Smooth muscle cell (in vitro differentiated cells): ENCODE measurements around the gene WRNIP1. TPM values are rescaled to one million over a fixed set of nuclear protein-coding genes. Genes with fewer than 3 reads are reported as not detected.
"Not testable (repeated sequence)": the region's sequence is repeated elsewhere in the genome, so short reads cannot be mapped to it uniquely, and the experiment has no call there.

Experiments used
- DNase-seq: peaks from one replicate; lab custom pipeline; 2025; ENCODE audit not compliant: unreplicated experiment; lab: John Stamatoyannopoulos, UW
- H2AFZ ChIP-seq: fragments of 200-600 bp; sonication (generic); 2 replicates; pipeline ENCODE4 v1.6.0; 2016; ENCODE audit warnings: antibody characterized with exemption, low read depth, mild to moderate bottlenecking
- H3F3A ChIP-seq: fragments of 200-600 bp; sonication (generic); 2 replicates; pipeline ENCODE4 v1.6.0; 2017; ENCODE audit warnings: antibody characterized with exemption, low read depth
- H3K27ac ChIP-seq: fragments of 200-600 bp; sonication (generic); 2 replicates; pipeline ENCODE4 v1.5.1; 2016; ENCODE audit warnings: low read depth, mild to moderate bottlenecking
- H3K27me3 ChIP-seq: fragments of 200-600 bp; sonication (generic); 2 replicates; pipeline ENCODE4 v1.6.1; 2016; ENCODE audit warnings: low read depth, mild to moderate bottlenecking
- H3K36me3 ChIP-seq: fragments of 200-600 bp; sonication (generic); 2 replicates; pipeline ENCODE4 v1.5.1; 2016; ENCODE audit warnings: low read depth
- H3K4me1 ChIP-seq: fragments of 200-600 bp; sonication (generic); 2 replicates; pipeline ENCODE4 v1.5.1; 2016; ENCODE audit warnings: low read depth
- H3K4me2 ChIP-seq: fragments of 200-600 bp; sonication (generic); 2 replicates; pipeline ENCODE4 v1.6.0; 2016; ENCODE audit warnings: mild to moderate bottlenecking
- H3K4me3 ChIP-seq: fragments of 200-600 bp; sonication (generic); 2 replicates; pipeline ENCODE4 v1.5.1; 2016; ENCODE audit warnings: mild to moderate bottlenecking
- H3K79me2 ChIP-seq: fragments of 200-600 bp; sonication (generic); 2 replicates; pipeline ENCODE4 v1.6.0; 2016; ENCODE audit warnings: low read depth, mild to moderate bottlenecking
- H3K9ac ChIP-seq: fragments of 200-600 bp; sonication (generic); 2 replicates; pipeline ENCODE4 v1.6.0; 2016; ENCODE audit warnings: low read depth
- H3K9me3 ChIP-seq: fragments of 200-600 bp; sonication (generic); replicated peaks from 2 replicates; pipeline ENCODE4 v1.5.1; 2016; ENCODE audit warnings: low read depth
- H4K20me1 ChIP-seq: fragments of 200-600 bp; sonication (generic); 2 replicates; pipeline ENCODE4 v1.6.0; 2016; ENCODE audit warnings: low read depth
- WGBS: methylation state at CpG from one replicate; pipeline ENCODE4 v1.1.7; 2016; ENCODE audit warnings: low lambda C conversion rate; 5-methylcytosine and 5-hydroxymethylcytosine counted together
- polyA plus RNA-seq: library from polyadenylated mRNA; unstranded; fragments of >200 nt; fragmentation: Nextera tagmentation; extraction: Ambion mirVana; gene quantifications from 2 replicates; pipeline ENCODE4 v1.2.1, GENCODE V29; 2016
- total RNA-seq: library from RNA; depleted of rRNA; stranded (reverse); fragments of >200 nt; gene quantifications from 2 replicates; pipeline ENCODE4 v1.2.3, GENCODE V29; 2014
- TF ChIP-seq, protein P1 (sequence below): fragments of 200-600 bp; sonication (generic); IDR thresholded peaks from 2 replicates; pipeline ENCODE4 v1.5.1; 2017; ENCODE audit warnings: borderline replicate concordance, mild to moderate bottlenecking, antibody characterized with exemption; ENCODE audit not compliant: insufficient read depth, poor library complexity, severe bottlenecking

WRNIP1 gene
- total and polyA plus RNA-seq, 2 experiments from 2014 or later, result 20.0 to 29.6 TPM

DNA sequence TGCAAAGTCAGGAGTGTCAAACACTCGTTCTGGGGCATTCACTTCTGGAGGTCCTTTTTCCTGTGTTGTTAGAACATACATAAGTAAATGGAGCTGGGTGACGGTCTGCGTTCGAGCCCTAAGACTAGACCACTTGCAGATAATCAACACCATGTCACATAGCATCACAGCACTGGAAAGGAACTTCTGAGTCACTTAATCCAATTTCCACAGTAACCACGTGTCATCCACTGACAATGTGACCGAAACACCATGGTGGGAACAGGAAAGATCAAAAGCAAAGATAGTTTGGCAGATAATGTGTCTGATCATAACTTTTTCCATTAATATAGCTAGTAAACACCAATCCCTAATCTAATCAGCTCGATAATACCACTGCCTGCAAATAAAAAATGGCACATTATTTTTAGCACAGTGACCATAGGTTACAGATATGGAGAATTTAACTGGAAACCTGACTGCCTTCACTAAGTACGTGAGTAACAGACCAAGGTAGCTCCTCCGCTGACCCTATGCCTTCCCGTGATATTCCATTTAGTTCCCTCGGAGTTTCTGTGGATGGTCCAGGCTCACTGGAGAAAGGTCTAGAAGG, 34.8 kb downstream of the WRNIP1 start:
- H3K79me2 ChIP-seq, result no peaks in the 10 kb centered on the region
- H3F3A ChIP-seq, result no peaks in the 10 kb centered on the region
- H3K4me2 ChIP-seq, result no peak overlapping the region
- H3K4me3 ChIP-seq, result no peak overlapping the region
- no peaks in the 10 kb centered on the region for H3K27me3 ChIP-seq
- DNase-seq, result no peak
- peak overlapping the region; percentile 40 for H3K27ac ChIP-seq
- H3K9ac ChIP-seq, result no peak overlapping the region
- no peaks in the 10 kb centered on the region for H3K9me3 ChIP-seq
- TF ChIP-seq, protein P1, sequence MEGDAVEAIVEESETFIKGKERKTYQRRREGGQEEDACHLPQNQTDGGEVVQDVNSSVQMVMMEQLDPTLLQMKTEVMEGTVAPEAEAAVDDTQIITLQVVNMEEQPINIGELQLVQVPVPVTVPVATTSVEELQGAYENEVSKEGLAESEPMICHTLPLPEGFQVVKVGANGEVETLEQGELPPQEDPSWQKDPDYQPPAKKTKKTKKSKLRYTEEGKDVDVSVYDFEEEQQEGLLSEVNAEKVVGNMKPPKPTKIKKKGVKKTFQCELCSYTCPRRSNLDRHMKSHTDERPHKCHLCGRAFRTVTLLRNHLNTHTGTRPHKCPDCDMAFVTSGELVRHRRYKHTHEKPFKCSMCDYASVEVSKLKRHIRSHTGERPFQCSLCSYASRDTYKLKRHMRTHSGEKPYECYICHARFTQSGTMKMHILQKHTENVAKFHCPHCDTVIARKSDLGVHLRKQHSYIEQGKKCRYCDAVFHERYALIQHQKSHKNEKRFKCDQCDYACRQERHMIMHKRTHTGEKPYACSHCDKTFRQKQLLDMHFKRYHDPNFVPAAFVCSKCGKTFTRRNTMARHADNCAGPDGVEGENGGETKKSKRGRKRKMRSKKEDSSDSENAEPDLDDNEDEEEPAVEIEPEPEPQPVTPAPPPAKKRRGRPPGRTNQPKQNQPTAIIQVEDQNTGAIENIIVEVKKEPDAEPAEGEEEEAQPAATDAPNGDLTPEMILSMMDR, result no peak
- no peaks in the 10 kb centered on the region for H3K36me3 ChIP-seq
- 47% methylated on average over 11 of the region's 11 CpGs for WGBS
- no peaks in the 10 kb centered on the region for H3K4me1 ChIP-seq
- no peak overlapping the region for H2AFZ ChIP-seq
- H4K20me1 ChIP-seq, result no peaks in the 10 kb centered on the region

DNA sequence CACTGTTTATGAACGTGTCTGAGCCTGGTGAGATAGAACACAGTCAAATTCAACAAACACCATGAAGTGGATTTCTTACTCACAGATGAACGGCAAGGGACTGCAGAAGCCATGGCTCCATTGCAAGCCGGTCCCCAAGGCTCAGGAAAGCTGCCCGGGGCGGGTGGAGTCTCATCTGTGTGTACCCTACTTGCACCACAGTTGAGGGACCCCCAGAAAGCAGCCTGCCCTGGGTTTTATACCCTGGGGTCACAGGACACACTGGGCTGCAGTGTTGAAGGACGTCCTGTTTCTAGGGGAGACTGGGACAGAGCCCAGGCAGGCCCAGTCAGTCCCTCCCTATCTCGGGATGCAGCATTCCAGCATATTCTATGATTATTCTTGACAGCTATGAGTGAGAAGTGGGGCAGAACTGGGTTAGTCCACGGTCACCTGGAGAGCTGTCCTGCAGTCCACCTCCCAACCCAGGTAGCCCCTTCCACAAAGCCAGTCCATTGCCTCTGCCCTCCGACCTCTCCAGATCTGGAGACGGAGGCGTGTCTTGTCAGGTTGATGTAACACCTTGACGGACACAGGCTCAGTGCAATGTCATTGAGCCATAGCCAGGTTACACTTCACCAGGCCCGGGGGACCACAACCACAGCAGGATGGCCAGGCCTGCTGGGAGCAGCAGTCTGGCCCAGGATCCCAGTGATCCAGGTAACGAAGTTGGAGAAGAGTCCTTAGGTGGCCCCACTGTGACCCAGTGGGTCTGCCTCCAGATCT, 35.5 kb downstream of the WRNIP1 start:
- Histone ChIP-seq H3K9me3 (no peaks in the 10 kb centered on the region), H3K4me2 (no peak overlapping the region), H3K9ac (no peak overlapping the region), H3F3A (no peaks in the 10 kb centered on the region), H4K20me1 (no peaks in the 10 kb centered on the region), H3K36me3 (no peaks in the 10 kb centered on the region), H3K79me2 (no peaks in the 10 kb centered on the region), H3K27ac (peak overlapping the region; percentile 40), H3K4me1 (no peaks in the 10 kb centered on the region), H3K4me3 (no peak overlapping the region), H3K27me3 (no peaks in the 10 kb centered on the region), H2AFZ (no peak overlapping the region)
- TF ChIP-seq, protein P1, result no peak
- DNase-seq, result no peak
- WGBS, result 89% methylated on average over 14 of the region's 14 CpGs

DNA sequence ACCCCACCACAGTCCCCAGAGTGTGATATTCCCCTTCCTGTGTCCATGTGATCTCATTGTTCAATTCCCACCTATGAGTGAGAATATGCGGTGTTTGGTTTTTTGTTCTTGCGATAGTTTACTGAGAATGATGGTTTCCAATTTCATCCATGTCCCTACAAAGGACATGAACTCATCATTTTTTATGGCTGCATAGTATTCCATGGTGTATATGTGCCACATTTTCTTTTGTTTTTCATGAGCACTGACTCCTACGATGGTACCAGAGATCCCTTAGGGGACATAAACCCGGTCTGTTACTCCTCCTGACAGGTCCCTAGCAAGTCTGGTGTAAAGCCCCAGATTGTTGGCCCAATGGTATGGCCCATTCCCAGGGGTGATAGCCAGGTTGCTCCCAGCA, 36.5 kb downstream of the WRNIP1 start:
- not testable (repeated sequence) for H3K27me3 ChIP-seq, H3F3A ChIP-seq, H3K4me1 ChIP-seq, H3K9ac ChIP-seq, H3K27ac ChIP-seq, H3K79me2 ChIP-seq, H2AFZ ChIP-seq, H3K4me2 ChIP-seq, DNase-seq, H3K9me3 ChIP-seq, H3K4me3 ChIP-seq, H4K20me1 ChIP-seq, H3K36me3 ChIP-seq
- 100% methylated on average over 3 of the region's 4 CpGs for WGBS

DNA sequence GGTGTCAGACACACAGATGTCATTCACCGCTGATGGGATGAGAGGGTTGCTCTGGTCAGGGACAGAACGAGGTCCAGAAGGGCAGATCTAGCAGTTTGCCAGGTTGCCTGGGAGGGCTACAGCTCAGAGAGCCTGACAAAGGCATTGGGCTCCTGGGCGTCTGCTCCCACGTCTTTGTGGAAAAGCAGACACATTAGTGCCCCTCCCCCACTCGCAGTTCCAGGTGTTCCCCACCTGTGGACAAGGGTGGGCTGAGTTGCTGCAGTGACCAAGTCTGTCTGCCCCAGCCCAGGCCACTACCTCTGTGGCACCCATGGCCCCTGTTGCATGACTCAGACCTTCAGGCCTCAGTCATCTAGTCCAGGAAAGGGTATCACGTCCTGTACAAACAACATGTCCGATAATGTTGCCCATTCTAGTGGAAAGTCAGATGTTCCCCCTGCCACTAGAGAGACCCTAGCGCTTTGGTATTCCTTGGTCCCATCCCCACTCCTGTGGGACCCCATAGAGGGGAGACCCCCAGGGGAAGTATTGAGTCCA, 37.4 kb downstream of the WRNIP1 start:
- no peaks in the 10 kb centered on the region for H3K36me3 ChIP-seq
- no peak overlapping the region for H3K9ac ChIP-seq
- H3K9me3 ChIP-seq, result no peaks in the 10 kb centered on the region
- WGBS, result 94% methylated on average over 8 of the region's 8 CpGs
- H3K4me1 ChIP-seq, result no peaks in the 10 kb centered on the region
- TF ChIP-seq, protein P1, result no peak
- H3K4me2 ChIP-seq, result no peak overlapping the region
- H3K79me2 ChIP-seq, result no peaks in the 10 kb centered on the region
- H3K27ac ChIP-seq, result no peak overlapping the region
- no peaks in the 10 kb centered on the region for H3K27me3 ChIP-seq
- no peak overlapping the region for H2AFZ ChIP-seq
- no peak for DNase-seq
- no peaks in the 10 kb centered on the region for H3F3A ChIP-seq
- H4K20me1 ChIP-seq, result no peaks in the 10 kb centered on the region
- no peak overlapping the region for H3K4me3 ChIP-seq
